HG03432 (cell line): ENCODE data around the gene TLR7.

Experiments
- ATAC-seq: cut with Tn5 transposase; IDR thresholded peaks from one replicate; pipeline ENCODE4 v1.9.1; 2021; ENCODE audit warnings: mild to moderate bottlenecking, moderate library complexity; ENCODE audit not compliant: unreplicated experiment

The TLR7 gene

GRCh38 chrX:12890467-12890866 is 23.6 kb downstream of the TLR7 start:
- ATAC-seq = peak; percentile 74

GRCh38 chrX:12891171-12891570 is 24.3 kb downstream of the TLR7 start:
- no peak for ATAC-seq

GRCh38 chrX:12891915-12892506 is 25.1 kb downstream of the TLR7 start:
- peak; percentile 74 for ATAC-seq

- no peak for ATAC-seq
These were observed 25.8 kb downstream of the TLR7 start for GRCh38 chrX:12892716-12893115.

- ATAC-seq = no peak
These were observed 27.5 kb downstream of the TLR7 start for GRCh38 chrX:12894074-12895030.

GRCh38 chrX:12895866-12896265 is 29.0 kb downstream of the TLR7 start:
- no peak for ATAC-seq

GRCh38 chrX:12896935-12897334 is 30.1 kb downstream of the TLR7 start:
- no peak for ATAC-seq

- no peak for ATAC-seq
These were observed 31.2 kb downstream of the TLR7 start for GRCh38 chrX:12898073-12898472.

- ATAC-seq = no peak
These were observed 32.6 kb downstream of the TLR7 start for GRCh38 chrX:12899506-12899905.

GRCh38 chrX:12901486-12901885 is 34.6 kb downstream of the TLR7 start:
- ATAC-seq = no peak

GRCh38 chrX:12903646-12904045 is 36.8 kb downstream of the TLR7 start:
- ATAC-seq = no peak

GRCh38 chrX:12906046-12906761 is 39.3 kb downstream of the TLR7 start, which contains the start of gene TLR8:
Gene TLR8, plus strand, starts transcription at chrX:12906620. Its CDS starts 87 bp downstream, at chrX:12906707.
- no peak for ATAC-seq

- no peak for ATAC-seq
These were observed 43.7 kb downstream of the TLR7 start for GRCh38 chrX:12910423-12911121.

- no peak for ATAC-seq
These were observed 44.2 kb downstream of the TLR7 start for GRCh38 chrX:12911122-12911470.

GRCh38 chrX:12912791-12913482 is 46.1 kb downstream of the TLR7 start:
- ATAC-seq = no peak

GRCh38 chrX:12917753-12918152 is 50.9 kb downstream of the TLR7 start:
- no peak for ATAC-seq

- ATAC-seq = no peak
These were observed 52.2 kb downstream of the TLR7 start for GRCh38 chrX:12919051-12919450.

- no peak for ATAC-seq
These were observed 52.7 kb downstream of the TLR7 start for GRCh38 chrX:12919620-12920019.

- no peak for ATAC-seq
These were observed 54.1 kb downstream of the TLR7 start for GRCh38 chrX:12920990-12921389.

- no peak for ATAC-seq
These were observed 55.2 kb downstream of the TLR7 start for GRCh38 chrX:12921886-12922598.
